Measurements from ENCODE around the gene HELLS.
A peak's percentile ranks its signal among the peaks of the same experiment; 100 is the strongest.
"Not testable (repeated sequence)": the region's sequence is repeated elsewhere in the genome, so short reads cannot be mapped to it uniquely, and the experiment has no call there.

HELLS gene

GRCh38 chr10:94627511-94627910, 81.9 kb downstream of the HELLS start:
- DNase-seq (ENCODE audit: low read depth), result no peak
- no peak for TF ChIP-seq CTCF (conservative IDR thresholded peaks at IDR 0.05; ENCODE audit: low read depth, low read length)
- no peak overlapping the region for H3K4me3 ChIP-seq (ENCODE audit: low read depth, low read length)

GRCh38 chr10:94630017-94630688, 84.6 kb downstream of the HELLS start:
- peak; percentile 41 for DNase-seq (ENCODE audit: low read depth)
- no peak overlapping the region for H3K4me3 ChIP-seq (ENCODE audit: low read depth, low read length)
- TF ChIP-seq CTCF (conservative IDR thresholded peaks at IDR 0.05; ENCODE audit: low read depth, low read length), result peak; percentile 67

DNA sequence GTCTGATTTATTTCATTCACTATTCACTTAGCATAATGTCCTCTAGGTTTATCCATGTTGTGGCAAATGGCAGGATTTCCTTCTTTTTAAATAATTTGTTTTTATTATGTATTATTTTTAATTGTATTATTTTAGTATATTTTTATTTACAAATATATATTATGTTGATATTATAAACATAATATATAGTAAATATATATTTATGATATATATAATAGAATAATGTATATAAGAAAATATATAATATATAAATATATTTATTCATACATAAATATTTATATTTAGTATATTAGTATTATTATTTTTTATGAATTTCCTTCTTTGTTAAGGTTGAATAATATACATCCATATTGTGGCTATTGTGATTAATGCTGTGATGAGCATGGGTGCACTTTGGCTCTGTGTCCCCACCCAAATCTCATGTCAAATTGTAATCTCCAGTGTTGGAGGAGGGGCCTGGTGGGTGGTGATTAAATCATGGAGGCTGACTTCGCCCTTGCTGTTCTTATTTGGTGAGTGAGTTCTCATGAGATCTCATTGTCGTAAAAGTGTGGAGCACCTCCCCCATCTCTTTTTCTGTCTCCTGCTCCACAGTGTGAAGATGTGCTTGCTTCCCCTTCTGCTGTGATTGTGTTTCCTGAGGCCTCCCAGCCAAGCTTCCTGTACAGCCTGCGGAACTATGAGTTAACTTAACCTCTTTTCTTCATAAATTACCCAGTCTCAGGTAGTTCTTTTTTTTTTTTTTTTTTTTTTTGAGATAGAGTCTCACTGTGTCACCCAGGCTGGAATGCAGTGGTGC, 85.7 kb downstream of the HELLS start:
- no peak for DNase-seq (ENCODE audit: low read depth)
- no peak for TF ChIP-seq CTCF (conservative IDR thresholded peaks at IDR 0.05; ENCODE audit: low read depth, low read length)
- H3K4me3 ChIP-seq (ENCODE audit: low read depth, low read length), result no peak overlapping the region

GRCh38 chr10:94632954-94633353, 87.4 kb downstream of the HELLS start:
- no peak overlapping the region for H3K4me3 ChIP-seq (ENCODE audit: low read depth, low read length)
- no peak for DNase-seq (ENCODE audit: low read depth)
- TF ChIP-seq CTCF (conservative IDR thresholded peaks at IDR 0.05; ENCODE audit: low read depth, low read length), result no peak

DNA sequence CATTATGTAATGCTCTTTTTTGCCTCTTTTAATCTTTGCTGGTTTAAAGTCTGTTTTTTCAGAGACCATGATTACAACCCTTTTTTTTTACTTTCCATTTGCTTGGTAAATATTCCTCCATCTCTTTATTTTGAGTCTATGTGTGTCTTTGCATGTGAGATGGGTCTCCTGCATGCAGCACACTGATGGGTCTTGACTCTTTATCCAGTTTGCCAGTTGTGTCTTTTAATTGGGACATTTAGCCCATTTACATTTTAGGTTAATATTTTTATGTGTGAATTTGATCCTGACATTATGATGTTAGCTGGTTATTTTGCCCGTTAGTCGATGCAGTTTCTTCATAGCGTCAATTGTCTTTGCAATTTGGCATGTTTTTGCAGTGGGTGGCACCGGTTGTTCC, 92.5 kb downstream of the HELLS start:
- not testable (repeated sequence) for DNase-seq (ENCODE audit: low read depth)

GRCh38 chr10:94639902-94640301, 94.3 kb downstream of the HELLS start:
- no peak for TF ChIP-seq CTCF (conservative IDR thresholded peaks at IDR 0.05; ENCODE audit: low read depth, low read length)
- DNase-seq (ENCODE audit: low read depth), result no peak
- H3K4me3 ChIP-seq (ENCODE audit: low read depth, low read length), result no peak overlapping the region

More for the DNA sequence above, 92.5 kb downstream of the HELLS start:
- not testable (repeated sequence) for H3K4me3 ChIP-seq (ENCODE audit: low read depth, low read length)

- no peak for TF ChIP-seq CTCF (conservative IDR thresholded peaks at IDR 0.05; ENCODE audit: low read depth, low read length)
- H3K4me3 ChIP-seq (ENCODE audit: low read depth, low read length), result no peak overlapping the region
- DNase-seq (ENCODE audit: low read depth), result no peak
Measured at GRCh38 chr10:94640562-94640961, 95.0 kb downstream of the HELLS start.

Data from choroid plexus epithelial cell (primary cell).